Neural progenitor cell (in vitro differentiated cells): ENCODE results near the gene PREP.

Source experiments
- EZH2 ChIP-seq: fragments of 200-600 bp; sonication (generic); IDR thresholded peaks from 2 replicates; pipeline ENCODE4 v1.6.1; 2017; ENCODE audit warnings: antibody characterized with exemption, mild to moderate bottlenecking, moderate library complexity
- EZH2phosphoT487 ChIP-seq: fragments of 200-600 bp; sonication (generic); IDR thresholded peaks from 2 replicates; pipeline ENCODE4 v1.6.1; 2017; ENCODE audit warnings: antibody characterized with exemption
- TF ChIP-seq, protein P1 (sequence below): fragments of 200-600 bp; sonication (generic); IDR thresholded peaks from 2 replicates; pipeline ENCODE4 v1.5.1; 2017; ENCODE audit warnings: antibody characterized with exemption, mild to moderate bottlenecking

DNA sequence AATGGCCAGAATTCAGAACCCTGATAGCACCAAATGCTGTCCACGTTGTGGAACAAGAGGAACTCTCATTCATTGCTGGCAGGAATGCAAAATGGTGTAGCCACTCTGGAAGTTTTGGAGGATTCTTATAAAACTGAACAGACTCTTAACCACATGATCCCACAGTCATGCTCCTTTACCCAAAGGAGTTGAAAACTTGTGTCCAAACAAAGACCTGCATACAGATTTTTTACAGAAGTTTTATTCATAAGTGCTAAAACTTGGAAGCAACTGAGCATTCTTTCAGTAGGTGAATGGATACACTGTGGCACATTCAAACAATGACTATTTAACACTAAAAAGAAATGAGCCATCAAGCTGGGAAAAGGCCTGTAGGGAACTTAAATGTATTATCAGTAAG, 32.5 kb downstream of the PREP start:
- TF ChIP-seq, protein P1, sequence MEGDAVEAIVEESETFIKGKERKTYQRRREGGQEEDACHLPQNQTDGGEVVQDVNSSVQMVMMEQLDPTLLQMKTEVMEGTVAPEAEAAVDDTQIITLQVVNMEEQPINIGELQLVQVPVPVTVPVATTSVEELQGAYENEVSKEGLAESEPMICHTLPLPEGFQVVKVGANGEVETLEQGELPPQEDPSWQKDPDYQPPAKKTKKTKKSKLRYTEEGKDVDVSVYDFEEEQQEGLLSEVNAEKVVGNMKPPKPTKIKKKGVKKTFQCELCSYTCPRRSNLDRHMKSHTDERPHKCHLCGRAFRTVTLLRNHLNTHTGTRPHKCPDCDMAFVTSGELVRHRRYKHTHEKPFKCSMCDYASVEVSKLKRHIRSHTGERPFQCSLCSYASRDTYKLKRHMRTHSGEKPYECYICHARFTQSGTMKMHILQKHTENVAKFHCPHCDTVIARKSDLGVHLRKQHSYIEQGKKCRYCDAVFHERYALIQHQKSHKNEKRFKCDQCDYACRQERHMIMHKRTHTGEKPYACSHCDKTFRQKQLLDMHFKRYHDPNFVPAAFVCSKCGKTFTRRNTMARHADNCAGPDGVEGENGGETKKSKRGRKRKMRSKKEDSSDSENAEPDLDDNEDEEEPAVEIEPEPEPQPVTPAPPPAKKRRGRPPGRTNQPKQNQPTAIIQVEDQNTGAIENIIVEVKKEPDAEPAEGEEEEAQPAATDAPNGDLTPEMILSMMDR, result no peak
- TF ChIP-seq EZH2 (no peak), EZH2phosphoT487 (no peak)
